SJSA1 (cell line): Measurements from ENCODE around the gene CCL25. TPM values are rescaled to one million over a fixed set of nuclear protein-coding genes. Genes with fewer than 3 reads are reported as not detected.
"Not testable (repeated sequence)": the region's sequence is repeated elsewhere in the genome, so short reads cannot be mapped to it uniquely, and the experiment has no call there.

Experiments
- DNase-seq, 2 experiments: peaks; one replicate each; pipeline ENCODE4 v3.0.0-alpha.2; 2015 to 2020; ENCODE audit warnings: low spot score in 2 of 2, low read depth in 1 of 2
- H3K27ac ChIP-seq: fragments of 250-450 bp; sonication (Bioruptor Pico); 2 replicates; pipeline ENCODE4 v1.5.1; 2020; ENCODE audit warnings: mild to moderate bottlenecking, moderate library complexity
- H3K27me3 ChIP-seq: fragments of 250-450 bp; sonication (Bioruptor Pico); replicated peaks from 2 replicates; pipeline ENCODE4 v1.5.1; 2020; ENCODE audit warnings: mild to moderate bottlenecking, moderate library complexity
- H3K36me3 ChIP-seq: fragments of 250-450 bp; sonication (Bioruptor Pico); 2 replicates; pipeline ENCODE4 v1.5.1; 2020; ENCODE audit warnings: mild to moderate bottlenecking
- H3K4me1 ChIP-seq: fragments of 250-450 bp; sonication (Bioruptor Pico); replicated peaks from 2 replicates; pipeline ENCODE4 v1.6.1; 2021; ENCODE audit warnings: mild to moderate bottlenecking
- H3K4me3 ChIP-seq: fragments of 250-450 bp; sonication (Bioruptor Pico); 2 replicates; pipeline ENCODE4 v1.5.1; 2020; ENCODE audit warnings: mild to moderate bottlenecking
- H3K9me3 ChIP-seq: fragments of 250-450 bp; sonication (Bioruptor Pico); replicated peaks from 2 replicates; pipeline ENCODE4 v1.5.1; 2020; ENCODE audit warnings: mild to moderate bottlenecking
- total RNA-seq: library from RNA; depleted of rRNA; stranded (reverse); fragments of >200 nt; shearing (Covaris generic); gene quantifications from 2 replicates; pipeline ENCODE4 v1.2.3, GENCODE V29; 2014

CCL25 gene
- total RNA-seq, 1 experiment from 2014 or later: not detected

- DNase-seq, H3K27me3 ChIP-seq, H3K4me1 ChIP-seq, H3K27ac ChIP-seq, H3K9me3 ChIP-seq, H3K4me3 ChIP-seq, H3K36me3 ChIP-seq: not testable (repeated sequence)
Measured at GRCh38 chr19:8033287-8034177, 19.0 kb upstream of the CCL25 start.

GRCh38 chr19:8034178-8034525, 18.4 kb upstream of the CCL25 start:
- no peak overlapping the region for H3K27ac ChIP-seq
- DNase-seq: no peak
- no peaks in the 10 kb centered on the region for H3K36me3 ChIP-seq
- H3K4me3 ChIP-seq: no peak overlapping the region
- H3K4me1 ChIP-seq: no peaks in the 10 kb centered on the region
- H3K9me3 ChIP-seq: no peaks in the 10 kb centered on the region
- H3K27me3 ChIP-seq: no peaks in the 10 kb centered on the region

DNA sequence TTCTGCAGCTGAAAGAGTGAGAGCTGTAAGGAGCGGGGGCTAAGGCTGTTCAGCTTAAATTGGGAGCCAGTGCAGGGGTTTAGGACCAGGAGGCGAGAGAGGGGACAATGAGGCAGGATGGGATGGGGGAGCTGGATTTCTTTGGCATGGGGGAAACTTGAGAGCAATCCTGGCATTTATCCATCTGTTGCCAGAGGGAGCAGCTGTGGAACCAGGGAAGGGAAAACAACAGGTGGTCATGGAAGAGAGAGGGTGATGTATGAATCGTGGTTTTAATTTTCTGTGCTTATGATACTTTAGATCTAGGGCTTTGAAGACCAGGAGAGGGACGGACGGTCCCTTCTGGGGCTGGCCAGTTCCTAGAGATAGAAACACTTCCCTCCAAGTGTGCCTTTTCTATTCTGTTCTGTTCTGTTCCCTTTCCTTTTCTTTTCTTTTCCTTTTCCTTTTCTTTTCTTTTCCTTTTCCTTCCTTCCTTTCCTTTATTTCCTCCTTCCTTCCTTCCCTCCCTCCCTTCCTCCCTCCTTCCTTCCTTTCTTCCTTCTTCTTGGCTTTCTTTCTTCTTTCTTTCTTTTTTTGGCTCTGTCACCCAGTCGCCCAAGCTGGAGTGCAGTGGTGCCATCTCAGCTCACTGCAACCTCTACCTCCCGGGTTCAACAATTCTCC, 16.0 kb upstream of the CCL25 start:
- H3K9me3 ChIP-seq: no peaks in the 10 kb centered on the region
- no peaks in the 10 kb centered on the region for H3K27me3 ChIP-seq
- H3K4me3 ChIP-seq: no peak overlapping the region
- H3K4me1 ChIP-seq: no peaks in the 10 kb centered on the region
- H3K27ac ChIP-seq: no peak overlapping the region
- H3K36me3 ChIP-seq: no peaks in the 10 kb centered on the region
- no peak for DNase-seq

DNA sequence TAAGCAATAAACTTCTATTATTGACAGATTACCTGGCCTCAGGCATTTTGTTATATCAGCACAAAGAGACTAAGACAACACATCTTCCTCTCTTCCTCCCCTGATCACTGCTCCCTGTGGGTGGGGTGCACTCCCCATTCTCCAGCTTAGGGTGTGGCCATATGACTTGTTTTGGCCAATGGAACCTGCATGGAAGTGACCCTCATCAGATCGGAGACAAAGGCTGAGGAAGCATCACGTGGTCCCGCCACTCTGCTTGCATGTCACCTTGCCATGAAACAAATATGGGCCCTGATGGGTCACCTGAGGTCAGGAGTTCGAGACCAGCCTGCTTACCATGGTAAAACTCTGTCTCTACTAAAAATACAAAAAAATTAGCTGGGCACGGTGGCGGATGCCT, 13.7 kb upstream of the CCL25 start:
- Histone ChIP-seq H3K4me1 (no peaks in the 10 kb centered on the region), H3K27ac (no peak overlapping the region), H3K36me3 (no peaks in the 10 kb centered on the region), H3K4me3 (no peak overlapping the region), H3K9me3 (no peaks in the 10 kb centered on the region), H3K27me3 (no peaks in the 10 kb centered on the region)
- DNase-seq: no peak

- no peak for DNase-seq
- no peaks in the 10 kb centered on the region for H3K27me3 ChIP-seq
Measured at GRCh38 chr19:8039231-8039630, 13.3 kb upstream of the CCL25 start.

DNA sequence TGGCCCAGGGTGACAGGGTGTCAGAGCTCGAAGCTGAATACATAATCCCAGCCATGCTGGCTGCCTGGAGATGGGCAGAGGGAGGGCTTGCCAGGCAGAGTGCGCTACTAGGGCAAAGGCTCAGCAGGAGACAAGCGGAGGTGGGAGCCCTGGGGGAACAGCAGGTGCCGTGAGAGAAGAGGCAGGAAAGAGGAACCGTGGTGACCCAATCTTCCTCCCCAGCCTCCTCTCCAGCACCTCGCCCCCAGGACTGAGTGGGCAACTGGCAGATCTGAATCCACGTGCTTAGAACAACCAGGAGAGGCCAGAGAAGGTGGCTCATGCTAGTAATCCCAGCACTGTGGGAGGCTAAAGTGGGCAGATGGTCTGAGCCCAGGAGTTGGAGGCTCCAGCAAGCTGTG, 11.0 kb upstream of the CCL25 start:
- Histone ChIP-seq H3K36me3 (no peaks in the 10 kb centered on the region), H3K4me1 (no peaks in the 10 kb centered on the region)
- DNase-seq: no peak

More at GRCh38 chr19:8039231-8039630, 13.3 kb upstream of the CCL25 start:
- Histone ChIP-seq H3K4me1 (no peaks in the 10 kb centered on the region), H3K27ac (no peak overlapping the region), H3K36me3 (no peaks in the 10 kb centered on the region), H3K4me3 (no peak overlapping the region), H3K9me3 (no peaks in the 10 kb centered on the region)

DNA sequence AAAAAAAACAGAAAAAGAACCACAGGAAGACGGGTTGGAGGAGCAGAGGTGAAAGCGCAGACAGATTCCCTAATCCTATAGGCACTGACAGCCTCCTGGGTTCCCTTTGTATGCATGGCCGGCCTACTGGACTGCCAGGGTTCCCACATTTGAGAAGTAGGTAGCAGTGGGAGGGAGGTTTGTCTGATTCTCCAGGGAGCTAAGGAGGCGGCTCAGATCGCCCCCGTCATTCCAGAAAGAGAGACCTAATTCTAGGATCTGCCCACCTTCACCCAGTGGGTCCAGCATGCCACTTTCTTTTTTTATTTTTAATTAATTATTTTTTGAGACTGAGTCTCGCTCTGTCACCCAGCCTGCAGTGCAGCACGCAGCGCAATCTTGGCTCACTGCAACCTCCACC, 9.7 kb upstream of the CCL25 start:
- H3K4me1 ChIP-seq: no peaks in the 10 kb centered on the region
- no peaks in the 10 kb centered on the region; the same call in 1 of the 2 replicates for H3K27me3 ChIP-seq
- H3K4me3 ChIP-seq: no peak overlapping the region
- no peaks in the 10 kb centered on the region for H3K9me3 ChIP-seq
- no peak overlapping the region for H3K27ac ChIP-seq
- no peak for DNase-seq
- no peaks in the 10 kb centered on the region for H3K36me3 ChIP-seq

More for the DNA sequence above, 11.0 kb upstream of the CCL25 start:
- Histone ChIP-seq H3K27ac (no peak overlapping the region), H3K4me3 (no peak overlapping the region), H3K27me3 (no peaks in the 10 kb centered on the region; the same call in 1 of the 2 replicates), H3K9me3 (no peaks in the 10 kb centered on the region)

GRCh38 chr19:8044018-8044417, 8.5 kb upstream of the CCL25 start:
- peaks cover 5% of the 10 kb centered on the region; the same call in 1 of the 2 replicates for H3K27me3 ChIP-seq
- H3K9me3 ChIP-seq: no peaks in the 10 kb centered on the region
- no peaks in the 10 kb centered on the region for H3K4me1 ChIP-seq
- DNase-seq: no peak
- no peak overlapping the region for H3K27ac ChIP-seq
- no peak overlapping the region for H3K4me3 ChIP-seq
- H3K36me3 ChIP-seq: no peaks in the 10 kb centered on the region

- Histone ChIP-seq H3K27ac (no peak overlapping the region), H3K4me1 (no peaks in the 10 kb centered on the region), H3K9me3 (no peaks in the 10 kb centered on the region), H3K27me3 (peaks cover 13% of the 10 kb centered on the region), H3K4me3 (no peak overlapping the region), H3K36me3 (no peaks in the 10 kb centered on the region)
- no peak for DNase-seq
Measured at GRCh38 chr19:8045872-8046568, 6.5 kb upstream of the CCL25 start.

DNA sequence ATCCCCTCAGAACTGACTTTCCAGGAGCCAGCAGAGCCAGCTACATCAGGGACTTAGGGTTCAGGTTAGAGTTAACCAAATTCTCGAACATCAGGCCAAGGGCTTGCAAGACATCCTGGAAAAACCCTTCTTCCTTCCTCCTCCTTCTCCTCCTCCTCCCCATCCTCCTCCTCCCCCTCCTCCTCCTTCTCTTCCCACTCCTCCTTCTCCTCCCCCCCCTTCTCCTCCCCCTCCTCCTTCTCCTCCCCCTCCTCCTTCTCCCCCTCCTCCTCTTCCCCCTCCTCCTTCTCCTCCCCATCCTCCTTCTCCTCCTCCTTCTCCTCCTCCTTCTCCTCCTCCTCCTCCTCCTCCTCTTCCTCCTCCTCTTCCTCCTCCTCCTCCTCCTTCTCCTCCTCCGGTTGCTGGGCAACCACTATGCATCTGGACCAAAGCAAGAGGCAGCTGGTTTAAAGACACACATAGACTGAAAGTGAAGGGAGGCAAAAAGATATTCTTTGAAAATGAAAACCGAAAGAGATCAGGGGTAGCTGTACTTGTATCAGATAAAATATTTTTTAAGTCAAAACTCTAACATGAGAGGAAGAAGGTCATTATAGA, 5.9 kb upstream of the CCL25 start:
- H3K36me3 ChIP-seq: no peaks in the 10 kb centered on the region
- H3K4me1 ChIP-seq: no peaks in the 10 kb centered on the region
- no peak for DNase-seq
- H3K9me3 ChIP-seq: no peaks in the 10 kb centered on the region
- no peak overlapping the region for H3K27ac ChIP-seq
- no peak overlapping the region for H3K4me3 ChIP-seq
- H3K27me3 ChIP-seq: peaks cover 13% of the 10 kb centered on the region

DNA sequence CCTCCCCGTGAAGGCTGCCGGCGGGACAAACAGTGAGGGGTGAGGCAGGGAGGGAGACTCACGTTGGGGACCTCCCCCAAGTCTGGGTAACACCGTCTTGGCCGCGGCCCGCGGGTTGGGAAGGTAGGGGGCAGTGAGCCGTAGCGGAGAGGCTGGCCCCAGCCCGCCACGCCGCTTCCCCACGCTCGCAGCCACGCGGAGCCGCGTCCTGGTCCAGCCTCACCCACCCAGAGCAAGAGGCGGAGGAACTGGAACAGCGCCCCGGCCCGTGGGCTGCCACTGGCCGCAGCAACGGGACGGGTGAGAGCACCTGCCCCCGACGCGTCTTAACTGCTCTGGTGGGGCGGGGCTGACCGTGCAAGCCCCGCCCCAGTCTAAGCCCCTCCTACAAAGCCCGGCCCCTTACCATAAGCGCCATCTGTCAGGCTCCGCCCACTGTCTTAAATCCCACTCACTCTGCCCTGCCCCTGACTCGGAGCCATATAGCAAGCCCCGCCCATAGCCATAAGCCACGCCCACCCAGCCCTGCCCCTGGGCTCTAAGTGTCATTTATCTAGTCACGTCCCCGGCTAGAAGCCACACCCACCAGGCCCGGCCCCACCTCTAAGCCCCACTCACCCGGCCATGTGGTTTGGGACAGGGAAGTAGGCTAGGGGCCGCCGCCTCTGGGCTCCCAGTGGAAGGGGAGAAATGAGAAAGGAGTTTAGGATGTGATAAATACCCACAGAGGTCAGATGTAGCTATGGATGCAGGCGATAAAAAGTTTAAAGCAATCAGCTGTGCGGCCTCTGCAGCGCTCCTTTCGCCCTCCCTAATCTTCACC, 2.1 kb upstream of the CCL25 start:
- peaks cover 13% of the 10 kb centered on the region for H3K27me3 ChIP-seq
- no peaks in the 10 kb centered on the region for H3K9me3 ChIP-seq
- no peaks in the 10 kb centered on the region for H3K4me1 ChIP-seq
- H3K36me3 ChIP-seq: no peaks in the 10 kb centered on the region
- no peak overlapping the region for H3K27ac ChIP-seq
- H3K4me3 ChIP-seq: no peak overlapping the region
- DNase-seq: peak in 1 of 2 experiments; percentile 57

GRCh38 chr19:8054169-8054568, 1.6 kb downstream of the CCL25 start:
- no peak for DNase-seq
- no peak overlapping the region for H3K27ac ChIP-seq
- peaks cover 6% of the 10 kb centered on the region for H3K27me3 ChIP-seq
- H3K36me3 ChIP-seq: no peaks in the 10 kb centered on the region
- H3K9me3 ChIP-seq: no peaks in the 10 kb centered on the region
- no peak overlapping the region for H3K4me3 ChIP-seq
- H3K4me1 ChIP-seq: no peaks in the 10 kb centered on the region

GRCh38 chr19:8056533-8056932, 4.0 kb downstream of the CCL25 start:
- no peaks in the 10 kb centered on the region for H3K4me1 ChIP-seq
- no peak for DNase-seq
- no peak overlapping the region for H3K4me3 ChIP-seq
- H3K36me3 ChIP-seq: no peaks in the 10 kb centered on the region
- no peak overlapping the region for H3K27ac ChIP-seq
- H3K9me3 ChIP-seq: no peaks in the 10 kb centered on the region
- H3K27me3 ChIP-seq: no peaks in the 10 kb centered on the region
